Measurements from ENCODE around the gene SLC9A3. TPM values are rescaled to one million over a fixed set of nuclear protein-coding genes. Genes with fewer than 3 reads are reported as not detected.
A peak's percentile ranks its signal among the peaks of the same experiment; 100 is the strongest.

Gene SLC9A3
- total RNA-seq, 1 experiment from 2014 or later, result 0.85 TPM

DNA sequence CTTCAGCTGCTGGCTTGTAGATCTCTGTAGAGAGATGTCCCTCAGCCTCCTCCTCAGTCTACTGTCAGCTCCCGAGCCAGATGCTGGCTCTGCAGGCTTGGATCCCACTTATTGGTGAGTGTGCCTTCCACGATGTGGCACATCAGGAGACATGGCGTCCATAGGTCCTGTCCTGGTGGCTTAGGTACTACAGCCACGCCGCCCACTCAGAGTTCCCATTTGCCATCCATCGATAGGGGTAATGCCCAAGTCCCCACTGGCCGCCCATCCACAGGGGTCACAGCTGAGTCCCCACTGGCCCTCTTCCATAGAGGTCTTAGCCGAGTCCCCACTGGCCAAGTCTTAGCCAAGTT lies 64.0 kb downstream of the SLC9A3 start:
- H3K9me3 Mint-ChIP-seq, result no peaks in the 10 kb centered on the region
- H3K9ac ChIP-seq (ENCODE audit: extremely low read depth, insufficient read length, low read length), result no peak overlapping the region
- no peaks in the 10 kb centered on the region for H3K23me2 ChIP-seq (ENCODE audit: insufficient read length, low read depth, low read length, poor library complexity, severe bottlenecking)
- H3K27me3 ChIP-seq (ENCODE audit: insufficient read depth, low read length), result no peaks in the 10 kb centered on the region
- no peak overlapping the region for H2BK12ac ChIP-seq (ENCODE audit: insufficient read length, low read depth, low read length)
- no peak overlapping the region for H3K18ac ChIP-seq (ENCODE audit: insufficient read length, low read depth, low read length)
- H3K56ac ChIP-seq (ENCODE audit: insufficient read length, low read depth, low read length), result no peak overlapping the region
- no peak overlapping the region for H2AK5ac ChIP-seq (ENCODE audit: insufficient read length, low read length)
- H4K5ac ChIP-seq (ENCODE audit: insufficient read length, low read depth, low read length), result no peak overlapping the region
- H2BK20ac ChIP-seq (ENCODE audit: low read depth, low read length, poor library complexity, severe bottlenecking), result no peak overlapping the region
- H4K8ac ChIP-seq (replicated peaks; ENCODE audit: insufficient read length, low read depth, low read length), result no peak overlapping the region
- peaks cover under 1 to 1% of the 10 kb centered on the region in 2 experiments; a peak in 2 of 4 replicates for H3K4me1 Mint-ChIP-seq
- H3K27ac Mint-ChIP-seq, result no peak overlapping the region; a peak in 1 of 7 replicates
- no peak overlapping the region for H4K91ac ChIP-seq (ENCODE audit: insufficient read length, low read depth, low read length)
- H3K27ac ChIP-seq (ENCODE audit: insufficient read length, low read depth, low read length), result no peak overlapping the region
- H3K79me1 ChIP-seq (ENCODE audit: insufficient read depth, low read depth, low read length, poor library complexity, severe bottlenecking), result no peaks in the 10 kb centered on the region
- no peak overlapping the region for H2AFZ ChIP-seq (ENCODE audit: low read length)
- no peaks in the 10 kb centered on the region for H3K4me1 ChIP-seq (ENCODE audit: insufficient read depth, low read length)
- no peak overlapping the region for H2BK120ac ChIP-seq (ENCODE audit: low read depth, low read length, poor library complexity, severe bottlenecking)
- H3K9me3 ChIP-seq (ENCODE audit: control insufficient read depth, low read depth, low read length), result no peaks in the 10 kb centered on the region
- H3T11ph ChIP-seq (ENCODE audit: low read length), result no peak overlapping the region
- H4K20me1 ChIP-seq (ENCODE audit: control insufficient read depth, insufficient read depth, insufficient read length), result no peaks in the 10 kb centered on the region
- TF ChIP-seq, protein P1, sequence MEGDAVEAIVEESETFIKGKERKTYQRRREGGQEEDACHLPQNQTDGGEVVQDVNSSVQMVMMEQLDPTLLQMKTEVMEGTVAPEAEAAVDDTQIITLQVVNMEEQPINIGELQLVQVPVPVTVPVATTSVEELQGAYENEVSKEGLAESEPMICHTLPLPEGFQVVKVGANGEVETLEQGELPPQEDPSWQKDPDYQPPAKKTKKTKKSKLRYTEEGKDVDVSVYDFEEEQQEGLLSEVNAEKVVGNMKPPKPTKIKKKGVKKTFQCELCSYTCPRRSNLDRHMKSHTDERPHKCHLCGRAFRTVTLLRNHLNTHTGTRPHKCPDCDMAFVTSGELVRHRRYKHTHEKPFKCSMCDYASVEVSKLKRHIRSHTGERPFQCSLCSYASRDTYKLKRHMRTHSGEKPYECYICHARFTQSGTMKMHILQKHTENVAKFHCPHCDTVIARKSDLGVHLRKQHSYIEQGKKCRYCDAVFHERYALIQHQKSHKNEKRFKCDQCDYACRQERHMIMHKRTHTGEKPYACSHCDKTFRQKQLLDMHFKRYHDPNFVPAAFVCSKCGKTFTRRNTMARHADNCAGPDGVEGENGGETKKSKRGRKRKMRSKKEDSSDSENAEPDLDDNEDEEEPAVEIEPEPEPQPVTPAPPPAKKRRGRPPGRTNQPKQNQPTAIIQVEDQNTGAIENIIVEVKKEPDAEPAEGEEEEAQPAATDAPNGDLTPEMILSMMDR (conservative IDR thresholded peaks at IDR 0.05), result no peak
- H2BK5ac ChIP-seq (ENCODE audit: insufficient read length, low read length), result no peak overlapping the region
- no peak overlapping the region for H3K14ac ChIP-seq (ENCODE audit: insufficient read depth, low read length)
- no CpG with 5 or more reads among the region's 8 CpGs for WGBS (ENCODE audit: extremely low coverage, insufficient read length, low lambda C conversion rate)
- H2BK15ac ChIP-seq (ENCODE audit: low read depth, low read length), result no peak overlapping the region
- H3K4me3 Mint-ChIP-seq, result no peak overlapping the region; a peak in 1 of 5 replicates
- no peaks in the 10 kb centered on the region for H3K27me3 Mint-ChIP-seq (ENCODE audit: low read depth)
- no peak overlapping the region for H3K4ac ChIP-seq (ENCODE audit: low read depth, low read length)
- peaks cover 20 to 69% (median 55%) of the 10 kb centered on the region in 3 experiments; a peak in 6 of 7 replicates for H3K36me3 Mint-ChIP-seq (ENCODE audit: insufficient read depth in 1 of 3, low read depth in 3 of 3)
- DNase-seq, result peak; percentile 8
- no peak overlapping the region for H3K23ac ChIP-seq (ENCODE audit: insufficient read length, low read depth, low read length)
- H3K79me2 ChIP-seq (ENCODE audit: insufficient read depth, low read length), result no peaks in the 10 kb centered on the region
- H3K4me2 ChIP-seq (ENCODE audit: insufficient read depth, insufficient read length, low read length), result no peak overlapping the region

All from H9 (cell line).